Measurements from ENCODE around the gene PCDHGA10. TPM values are rescaled to one million over a fixed set of nuclear protein-coding genes. Genes with fewer than 3 reads are reported as not detected.
"Not testable (repeated sequence)": the region's sequence is repeated elsewhere in the genome, so short reads cannot be mapped to it uniquely, and the experiment has no call there.

PCDHGA10 gene
- total RNA-seq, 1 donor from 2014 or later = 18.5 TPM

DNA sequence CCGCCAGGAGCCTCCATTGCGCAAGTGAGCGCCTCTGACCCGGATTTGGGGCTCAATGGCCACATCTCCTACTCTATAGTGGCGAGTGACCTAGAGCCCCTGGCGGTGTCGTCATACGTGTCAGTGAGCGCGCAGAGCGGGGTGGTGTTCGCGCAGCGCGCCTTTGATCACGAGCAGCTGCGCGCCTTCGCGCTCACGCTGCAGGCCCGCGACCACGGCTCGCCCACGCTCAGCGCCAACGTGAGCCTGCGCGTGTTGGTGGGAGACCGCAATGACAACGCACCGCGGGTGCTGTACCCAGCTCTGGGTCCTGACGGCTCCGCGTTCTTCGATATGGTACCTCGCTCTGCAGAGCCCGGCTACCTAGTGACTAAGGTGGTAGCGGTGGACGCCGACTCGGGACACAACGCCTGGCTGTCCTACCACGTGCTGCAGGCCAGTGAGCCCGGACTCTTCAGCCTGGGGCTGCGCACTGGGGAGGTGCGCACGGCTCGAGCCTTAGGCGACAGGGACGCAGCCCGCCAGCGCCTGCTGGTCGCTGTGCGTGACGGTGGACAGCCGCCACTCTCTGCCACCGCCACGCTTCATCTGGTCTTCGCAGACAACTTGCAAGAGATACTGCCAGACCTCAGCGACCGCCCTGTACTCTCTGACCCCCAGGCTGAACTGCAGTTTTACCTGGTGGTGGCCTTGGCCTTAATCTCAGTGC is 3.0 kb upstream of the PCDHGA10 start:
- Mint-ChIP-seq H3K27me3 (peaks cover 2% of the 10 kb centered on the region), H3K9me3 (peaks cover 24% of the 10 kb centered on the region), H3K27ac (no peak overlapping the region), H3K36me3 (peaks cover 50% of the 10 kb centered on the region), H3K4me1 (ENCODE audit: unreplicated experiment) (peaks cover 15% of the 10 kb centered on the region), H3K4me3 (peak overlapping the region; percentile 97)
- DNase-seq (ENCODE audit: extremely low spot score, unreplicated experiment) = peak; percentile 62
- no peak for TF ChIP-seq CTCF (conservative IDR thresholded peaks at IDR 0.05)

- Mint-ChIP-seq H3K4me1 (ENCODE audit: unreplicated experiment) (peaks cover 15% of the 10 kb centered on the region), H3K9me3 (peaks cover 24% of the 10 kb centered on the region), H3K36me3 (peaks cover 58% of the 10 kb centered on the region), H3K27ac (no peak overlapping the region), H3K27me3 (peaks cover 2% of the 10 kb centered on the region), H3K4me3 (peak overlapping the region; percentile 77)
- DNase-seq (ENCODE audit: extremely low spot score, unreplicated experiment) = no peak
- TF ChIP-seq CTCF (conservative IDR thresholded peaks at IDR 0.05) = no peak
Measured at GRCh38 chr5:141411575-141411974, 1.2 kb upstream of the PCDHGA10 start.

GRCh38 chr5:141413540-141414069 is 818 bp downstream of the PCDHGA10 start:
- peaks cover 2% of the 10 kb centered on the region for H3K27me3 Mint-ChIP-seq
- peaks cover 63% of the 10 kb centered on the region for H3K36me3 Mint-ChIP-seq
- peaks cover 12% of the 10 kb centered on the region for H3K4me1 Mint-ChIP-seq (ENCODE audit: unreplicated experiment)
- peak overlapping the region; percentile 90 for H3K27ac Mint-ChIP-seq
- no peak for DNase-seq (ENCODE audit: extremely low spot score, unreplicated experiment)
- peaks cover 28% of the 10 kb centered on the region for H3K9me3 Mint-ChIP-seq
- no peak for TF ChIP-seq CTCF (conservative IDR thresholded peaks at IDR 0.05)
- peak overlapping the region; percentile 95 for H3K4me3 Mint-ChIP-seq

DNA sequence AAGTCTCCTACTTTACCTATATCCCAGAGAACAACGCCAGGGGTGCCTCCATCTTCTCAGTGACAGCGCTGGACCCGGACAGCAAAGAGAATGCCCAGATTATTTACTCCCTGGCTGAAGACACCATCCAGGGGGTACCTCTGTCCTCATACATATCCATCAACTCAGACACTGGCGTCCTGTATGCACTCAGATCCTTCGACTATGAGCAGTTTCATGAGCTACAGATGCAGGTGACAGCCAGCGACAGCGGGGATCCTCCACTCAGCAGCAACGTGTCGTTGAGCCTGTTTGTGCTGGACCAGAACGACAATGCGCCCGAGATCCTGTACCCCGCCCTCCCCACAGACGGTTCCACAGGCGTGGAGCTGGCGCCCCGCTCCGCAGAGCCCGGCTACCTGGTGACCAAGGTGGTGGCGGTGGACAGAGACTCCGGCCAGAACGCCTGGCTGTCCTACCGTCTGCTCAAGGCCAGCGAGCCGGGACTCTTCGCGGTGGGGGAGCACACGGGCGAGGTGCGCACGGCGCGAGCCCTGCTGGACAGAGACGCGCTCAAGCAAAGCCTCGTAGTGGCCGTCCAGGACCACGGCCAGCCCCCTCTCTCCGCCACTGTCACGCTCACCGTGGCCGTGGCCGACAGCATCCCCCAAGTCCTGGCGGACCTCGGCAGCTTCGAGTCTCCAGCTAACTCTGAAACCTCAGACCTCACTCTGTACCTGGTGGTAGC is 1.9 kb downstream of the PCDHGA10 start:
- Mint-ChIP-seq H3K36me3 (peaks cover 62% of the 10 kb centered on the region), H3K27ac (peak overlapping the region; percentile 13), H3K4me1 (ENCODE audit: unreplicated experiment) (peaks cover 12% of the 10 kb centered on the region), H3K9me3 (peaks cover 27% of the 10 kb centered on the region), H3K4me3 (peak overlapping the region; percentile 26)
- DNase-seq (ENCODE audit: extremely low spot score, unreplicated experiment); H3K27me3 Mint-ChIP-seq: not testable (repeated sequence)

- not testable (repeated sequence) for H3K27me3 Mint-ChIP-seq; H3K27ac Mint-ChIP-seq; DNase-seq (ENCODE audit: extremely low spot score, unreplicated experiment); H3K4me3 Mint-ChIP-seq
- Mint-ChIP-seq H3K4me1 (ENCODE audit: unreplicated experiment) (peaks cover 10% of the 10 kb centered on the region), H3K36me3 (peaks cover 63% of the 10 kb centered on the region), H3K9me3 (peaks cover 25% of the 10 kb centered on the region)
Measured at GRCh38 chr5:141415275-141415618, 2.5 kb downstream of the PCDHGA10 start.

DNA sequence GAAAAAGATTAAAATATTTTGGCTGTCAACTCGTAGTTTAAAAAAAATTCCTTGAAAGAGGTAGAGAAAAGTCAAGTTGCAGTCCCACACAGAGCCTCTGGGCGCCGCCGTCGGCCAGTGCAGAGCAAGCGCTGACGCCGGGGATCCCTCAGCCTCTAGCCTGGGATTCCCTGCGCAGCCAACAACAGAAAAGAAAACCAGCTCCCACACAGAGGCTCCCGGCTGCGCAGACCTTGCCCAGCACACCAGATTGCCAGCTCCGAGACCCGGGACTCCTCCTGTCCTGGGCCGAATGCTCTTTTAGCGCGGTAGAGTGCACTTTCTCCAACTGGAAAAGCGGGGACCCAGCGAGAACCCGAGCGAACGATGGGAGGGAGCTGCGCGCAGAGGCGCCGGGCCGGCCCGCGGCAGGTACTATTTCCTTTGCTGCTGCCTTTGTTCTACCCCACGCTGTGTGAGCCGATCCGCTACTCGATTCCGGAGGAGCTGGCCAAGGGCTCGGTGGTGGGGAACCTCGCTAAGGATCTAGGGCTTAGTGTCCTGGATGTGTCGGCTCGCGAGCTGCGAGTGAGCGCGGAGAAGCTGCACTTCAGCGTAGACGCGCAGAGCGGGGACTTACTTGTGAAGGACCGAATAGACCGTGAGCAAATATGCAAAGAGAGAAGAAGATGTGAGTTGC is 4.8 kb downstream of the PCDHGA10 start, which contains the start of gene PCDHGB7:
PCDHGB7 (plus strand) TSS at position 184 of the 679 bp plus-strand sequence; CDS start at position 367, 183 bp downstream.
- H3K4me3 Mint-ChIP-seq = peak within 1 kb of the TSS; percentile 85
- not testable (repeated sequence) for DNase-seq (ENCODE audit: extremely low spot score, unreplicated experiment); H3K27me3 Mint-ChIP-seq; H3K4me1 Mint-ChIP-seq (ENCODE audit: unreplicated experiment)
- peak; percentile 63 for TF ChIP-seq CTCF (conservative IDR thresholded peaks at IDR 0.05)
- peak within 1 kb of the TSS; percentile 23 for H3K27ac Mint-ChIP-seq
- H3K36me3 Mint-ChIP-seq = peaks cover 74% of the 10 kb centered on the region
- peaks cover 29% of the 10 kb centered on the region for H3K9me3 Mint-ChIP-seq

All from type B pancreatic cell (in vitro differentiated cells).